ENCODE data around the gene EEPD1. TPM values are rescaled to one million over a fixed set of nuclear protein-coding genes. Genes with fewer than 3 reads are reported as not detected.
A peak's percentile ranks its signal among the peaks of the same experiment; 100 is the strongest.

Gene EEPD1
- total and polyA plus RNA-seq, 2 donors = 9.7 to 18.4 TPM

- H3K36me3 ChIP-seq (ENCODE audit: insufficient read depth) = no peaks in the 10 kb centered on the region
- no peak overlapping the region for H3K4me3 ChIP-seq (ENCODE audit: low read depth, low read length)
- peak; percentile 80 for DNase-seq (ENCODE audit: extremely low spot score)
- H3K4me1 ChIP-seq (ENCODE audit: insufficient read depth) = no peaks in the 10 kb centered on the region
- WGBS = 27% methylated on average over 8 of the region's 8 CpGs
- no peak overlapping the region for H3K27ac ChIP-seq (ENCODE audit: low read depth)
Measured at GRCh38 chr7:36303202-36304098, 150.4 kb downstream of the EEPD1 start.

- Histone ChIP-seq H3K4me1 (ENCODE audit: insufficient read depth) (no peaks in the 10 kb centered on the region), H3K4me3 (ENCODE audit: low read depth, low read length) (no peak overlapping the region), H3K27ac (ENCODE audit: low read depth) (no peak overlapping the region), H3K36me3 (ENCODE audit: insufficient read depth) (no peaks in the 10 kb centered on the region)
- DNase-seq (ENCODE audit: extremely low spot score) = no peak
- WGBS = 57% methylated on average over 6 of the region's 6 CpGs
Measured at GRCh38 chr7:36304099-36304425, 151.0 kb downstream of the EEPD1 start.

- WGBS = 98% methylated on average over 18 of the region's 18 CpGs
- no peak overlapping the region for H3K27ac ChIP-seq (ENCODE audit: low read depth)
- no peak for DNase-seq (ENCODE audit: extremely low spot score)
- no peaks in the 10 kb centered on the region for H3K36me3 ChIP-seq (ENCODE audit: insufficient read depth)
- H3K4me1 ChIP-seq (ENCODE audit: insufficient read depth) = no peaks in the 10 kb centered on the region
- H3K4me3 ChIP-seq (ENCODE audit: low read depth, low read length) = no peak overlapping the region
Measured at GRCh38 chr7:36305226-36305625, 152.2 kb downstream of the EEPD1 start.

GRCh38 chr7:36305648-36306047 lies 152.6 kb downstream of the EEPD1 start:
- H3K36me3 ChIP-seq (ENCODE audit: insufficient read depth) = no peaks in the 10 kb centered on the region
- H3K4me3 ChIP-seq (ENCODE audit: low read depth, low read length) = no peak overlapping the region
- no peak for DNase-seq (ENCODE audit: extremely low spot score)
- H3K4me1 ChIP-seq (ENCODE audit: insufficient read depth) = no peaks in the 10 kb centered on the region
- H3K27ac ChIP-seq (ENCODE audit: low read depth) = no peak overlapping the region
- 99% methylated on average over 5 of the region's 5 CpGs for WGBS

GRCh38 chr7:36306222-36306621 lies 153.2 kb downstream of the EEPD1 start:
- no peak for DNase-seq (ENCODE audit: extremely low spot score)

GRCh38 chr7:36306722-36307121 lies 153.7 kb downstream of the EEPD1 start:
- 91% methylated on average over 10 of the region's 10 CpGs for WGBS
- no peaks in the 10 kb centered on the region for H3K36me3 ChIP-seq (ENCODE audit: insufficient read depth)
- DNase-seq (ENCODE audit: extremely low spot score) = no peak
- no peaks in the 10 kb centered on the region for H3K4me1 ChIP-seq (ENCODE audit: insufficient read depth)
- H3K4me3 ChIP-seq (ENCODE audit: low read depth, low read length) = no peak overlapping the region
- no peak overlapping the region for H3K27ac ChIP-seq (ENCODE audit: low read depth)

More at GRCh38 chr7:36306222-36306621, 153.2 kb downstream of the EEPD1 start:
- Histone ChIP-seq H3K27ac (ENCODE audit: low read depth) (no peak overlapping the region), H3K4me1 (ENCODE audit: insufficient read depth) (no peaks in the 10 kb centered on the region), H3K4me3 (ENCODE audit: low read depth, low read length) (no peak overlapping the region), H3K36me3 (ENCODE audit: insufficient read depth) (no peaks in the 10 kb centered on the region)
- WGBS = 73% methylated on average over 5 of the region's 5 CpGs

GRCh38 chr7:36308031-36308430 lies 155.0 kb downstream of the EEPD1 start:
- Histone ChIP-seq H3K27ac (ENCODE audit: low read depth) (no peak overlapping the region), H3K4me1 (ENCODE audit: insufficient read depth) (no peaks in the 10 kb centered on the region), H3K4me3 (ENCODE audit: low read depth, low read length) (no peak overlapping the region), H3K36me3 (ENCODE audit: insufficient read depth) (no peaks in the 10 kb centered on the region)
- WGBS = 89% methylated on average over 10 of the region's 10 CpGs
- no peak for DNase-seq (ENCODE audit: extremely low spot score)

GRCh38 chr7:36309301-36309700 lies 156.2 kb downstream of the EEPD1 start:
- Histone ChIP-seq H3K27ac (ENCODE audit: low read depth) (no peak overlapping the region), H3K4me1 (ENCODE audit: insufficient read depth) (no peaks in the 10 kb centered on the region), H3K4me3 (ENCODE audit: low read depth, low read length) (no peak overlapping the region), H3K36me3 (ENCODE audit: insufficient read depth) (no peaks in the 10 kb centered on the region)
- DNase-seq (ENCODE audit: extremely low spot score) = no peak
- 93% methylated on average over 9 of the region's 9 CpGs for WGBS

GRCh38 chr7:36309716-36310115 lies 156.7 kb downstream of the EEPD1 start:
- WGBS = 96% methylated on average over 8 of the region's 8 CpGs
- H3K36me3 ChIP-seq (ENCODE audit: insufficient read depth) = no peaks in the 10 kb centered on the region
- H3K4me3 ChIP-seq (ENCODE audit: low read depth, low read length) = no peak overlapping the region
- DNase-seq (ENCODE audit: extremely low spot score) = no peak
- no peak overlapping the region for H3K27ac ChIP-seq (ENCODE audit: low read depth)
- no peaks in the 10 kb centered on the region for H3K4me1 ChIP-seq (ENCODE audit: insufficient read depth)

GRCh38 chr7:36310897-36311296 lies 157.8 kb downstream of the EEPD1 start:
- Histone ChIP-seq H3K36me3 (ENCODE audit: insufficient read depth) (no peaks in the 10 kb centered on the region), H3K27ac (ENCODE audit: low read depth) (no peak overlapping the region), H3K4me1 (ENCODE audit: insufficient read depth) (no peaks in the 10 kb centered on the region), H3K4me3 (ENCODE audit: low read depth, low read length) (no peak overlapping the region)
- DNase-seq (ENCODE audit: extremely low spot score) = no peak
- WGBS = 86% methylated on average over 8 of the region's 8 CpGs

- 85% methylated on average over 7 of the region's 7 CpGs for WGBS
- H3K36me3 ChIP-seq (ENCODE audit: insufficient read depth) = no peaks in the 10 kb centered on the region
- DNase-seq (ENCODE audit: extremely low spot score) = no peak
- H3K4me1 ChIP-seq (ENCODE audit: insufficient read depth) = no peaks in the 10 kb centered on the region
- H3K27ac ChIP-seq (ENCODE audit: low read depth) = no peak overlapping the region
- no peak overlapping the region for H3K4me3 ChIP-seq (ENCODE audit: low read depth, low read length)
Measured at GRCh38 chr7:36311539-36311938, 158.5 kb downstream of the EEPD1 start.

GRCh38 chr7:36312064-36312914 lies 159.2 kb downstream of the EEPD1 start:
- Histone ChIP-seq H3K4me3 (ENCODE audit: low read depth, low read length) (no peak overlapping the region), H3K27ac (ENCODE audit: low read depth) (no peak overlapping the region), H3K4me1 (ENCODE audit: insufficient read depth) (no peaks in the 10 kb centered on the region), H3K36me3 (ENCODE audit: insufficient read depth) (no peaks in the 10 kb centered on the region)
- no peak for DNase-seq (ENCODE audit: extremely low spot score)
- WGBS = 83% methylated on average over 15 of the region's 15 CpGs

GRCh38 chr7:36312915-36313334 lies 159.9 kb downstream of the EEPD1 start:
- H3K27ac ChIP-seq (ENCODE audit: low read depth) = no peak overlapping the region
- WGBS = 94% methylated on average over 18 of the region's 18 CpGs
- no peak for DNase-seq (ENCODE audit: extremely low spot score)
- no peaks in the 10 kb centered on the region for H3K4me1 ChIP-seq (ENCODE audit: insufficient read depth)
- H3K4me3 ChIP-seq (ENCODE audit: low read depth, low read length) = no peak overlapping the region
- H3K36me3 ChIP-seq (ENCODE audit: insufficient read depth) = no peaks in the 10 kb centered on the region

- Histone ChIP-seq H3K4me3 (ENCODE audit: low read depth, low read length) (no peak overlapping the region), H3K4me1 (ENCODE audit: insufficient read depth) (no peaks in the 10 kb centered on the region), H3K27ac (ENCODE audit: low read depth) (no peak overlapping the region), H3K36me3 (ENCODE audit: insufficient read depth) (no peaks in the 10 kb centered on the region)
- 88% methylated on average over 6 of the region's 6 CpGs for WGBS
- DNase-seq (ENCODE audit: extremely low spot score) = no peak
Measured at GRCh38 chr7:36313607-36314006, 160.6 kb downstream of the EEPD1 start.

Data from urinary bladder (tissue), 4 donors.